PC-9 (cell line): ENCODE measurements around the gene PITPNB. TPM values are rescaled to one million over a fixed set of nuclear protein-coding genes. Genes with fewer than 3 reads are reported as not detected.

ENCODE experiments used
- BruUV-seq: library from RNA; stranded (reverse); fragments of 400-500 nt; replicated peaks from 2 replicates; lab custom pipeline; 2021; lab: Mats Ljungman, UMichigan
- CTCF ChIA-PET: fragments of 300-600 bp; sonication (Branson Sonifier 250); formaldehyde crosslinking; loops from one replicate; lab custom pipeline; 2022; ENCODE audit warnings: antibody characterized with exemption; lab: Charles Lee
- POLR2A ChIA-PET: fragments of 300-600 bp; sonication (Branson Sonifier 250); formaldehyde crosslinking; loops from one replicate; lab custom pipeline; 2022; ENCODE audit warnings: antibody characterized with exemption; ENCODE audit not compliant: unreplicated experiment; lab: Charles Lee
- DNase-seq, 2 experiments: peaks; one replicate each; pipeline versions ENCODE4 v3.0.0 to v3.0.0-alpha.2; 2015 to 2022; ENCODE audit warnings: mixed read lengths in 1 of 2
- H2AFZ ChIP-seq: fragments of 200-600 bp; sonication (generic); 2 replicates; pipeline ENCODE4 v1.8.1; 2017; ENCODE audit warnings: antibody characterized with exemption
- H3F3A ChIP-seq: fragments of 200-600 bp; sonication (generic); 2 replicates; pipeline ENCODE4 v1.8.1; 2017; ENCODE audit warnings: antibody characterized with exemption, mild to moderate bottlenecking, low read depth; ENCODE audit not compliant: insufficient read depth
- H3K27ac ChIP-seq: fragments of 200-600 bp; sonication (generic); 2 replicates; pipeline ENCODE4 v1.6.1; 2016; ENCODE audit warnings: mixed run types
- H3K27me3 ChIP-seq: fragments of 200-600 bp; sonication (generic); 2 replicates; pipeline ENCODE4 v1.6.1; 2016; ENCODE audit warnings: low read depth, mixed run types; ENCODE audit not compliant: insufficient read depth
- H3K36me3 ChIP-seq: fragments of 200-600 bp; sonication (generic); 2 replicates; pipeline ENCODE4 v1.6.1; 2016; ENCODE audit warnings: low read depth, mixed run types
- H3K4me1 ChIP-seq: fragments of 200-600 bp; sonication (generic); replicated peaks from 2 replicates; pipeline ENCODE4 v1.6.1; 2016; ENCODE audit warnings: mixed run types; ENCODE audit not compliant: insufficient read depth
- H3K4me2 ChIP-seq: fragments of 200-600 bp; sonication (generic); 2 replicates; pipeline ENCODE4 v1.6.1; 2017; ENCODE audit warnings: mixed run types
- H3K4me3 ChIP-seq: fragments of 200-600 bp; sonication (generic); 2 replicates; pipeline ENCODE4 v1.6.1; 2016; ENCODE audit warnings: mixed run types
- H3K79me2 ChIP-seq: fragments of 200-600 bp; sonication (generic); 2 replicates; pipeline ENCODE4 v1.6.1; 2017; ENCODE audit warnings: low read depth, mixed run types
- H3K9me2 ChIP-seq: fragments of 200-600 bp; sonication (generic); 2 replicates; pipeline ENCODE4 v1.8.1; 2017; ENCODE audit warnings: mild to moderate bottlenecking; ENCODE audit not compliant: insufficient read depth
- H3K9me3 ChIP-seq: fragments of 200-600 bp; sonication (generic); 2 replicates; pipeline ENCODE4 v1.8.1; 2016; ENCODE audit warnings: low read depth; ENCODE audit not compliant: insufficient read depth
- H4K20me1 ChIP-seq: fragments of 200-600 bp; sonication (generic); 2 replicates; pipeline ENCODE4 v1.8.1; 2017; ENCODE audit not compliant: insufficient read depth
- CTCF ChIP-seq: fragments of 200-600 bp; sonication (generic); conservative IDR thresholded peaks from 2 replicates; pipeline ENCODE4 v1.6.1; 2017; ENCODE audit warnings: mixed run types, antibody characterized with exemption, mild to moderate bottlenecking, moderate library complexity
- EZH2 ChIP-seq: fragments of 200-600 bp; sonication (generic); IDR thresholded peaks from 2 replicates; pipeline ENCODE4 v1.8.0; 2017; ENCODE audit warnings: antibody characterized with exemption, low read depth
- intact Hi-C: fragments of 100-400 bp; cut with micrococcal nuclease; formaldehyde crosslinking; loops from one replicate; pipeline ENCODE4 v1.10.0; 2022; ENCODE audit not compliant: unreplicated experiment
- total RNA-seq: library from RNA; stranded (reverse); gene quantifications from 2 replicates; pipeline ENCODE4 v1.2.3, GENCODE V29; 2021

PITPNB gene
- total RNA-seq, 1 experiment from 2014 or later = 49.6 TPM

GRCh38 chr22:27933186-27933983 is 14.3 kb upstream of the PITPNB start:
- Histone ChIP-seq H4K20me1 (no peaks in the 10 kb centered on the region), H3F3A (no peaks in the 10 kb centered on the region), H3K79me2 (no peaks in the 10 kb centered on the region), H3K36me3 (no peaks in the 10 kb centered on the region), H3K9me3 (no peaks in the 10 kb centered on the region), H3K27ac (no peak overlapping the region), H3K4me1 (no peaks in the 10 kb centered on the region), H3K4me3 (no peak overlapping the region), H3K9me2 (no peaks in the 10 kb centered on the region), H3K27me3 (no peaks in the 10 kb centered on the region), H2AFZ (no peak overlapping the region), H3K4me2 (no peak overlapping the region)
- intact Hi-C loops = no loop called here
- DNase-seq = no peak
- POLR2A ChIA-PET = interaction anchor here (0.7 kb wide), 1 partner anchor 62 kb away, joined by 7 read pairs; no protein-coding TSS in a partner anchor
- TF ChIP-seq CTCF = no peak
- TF ChIP-seq EZH2 = no peak
- no TSS peak for BruUV-seq
- CTCF ChIA-PET = no interaction called here

GRCh38 chr22:27930331-27931060 is 11.4 kb upstream of the PITPNB start:
- Histone ChIP-seq H3K36me3 (no peaks in the 10 kb centered on the region), H2AFZ (no peak overlapping the region), H3K4me2 (no peak overlapping the region), H3K79me2 (no peaks in the 10 kb centered on the region), H3K9me3 (no peaks in the 10 kb centered on the region), H3F3A (peaks cover 9% of the 10 kb centered on the region; the same call in 1 of the 2 replicates), H3K27me3 (no peaks in the 10 kb centered on the region), H3K4me3 (no peak overlapping the region), H3K27ac (no peak overlapping the region), H3K9me2 (no peaks in the 10 kb centered on the region), H3K4me1 (no peaks in the 10 kb centered on the region), H4K20me1 (no peaks in the 10 kb centered on the region)
- no TSS peak for BruUV-seq
- no peak for DNase-seq
- intact Hi-C loops = no loop called here
- ChIA-PET POLR2A (interaction anchor here (0.6 kb wide), 1 partner anchor 15 kb away, joined by 3 read pairs; no protein-coding TSS in a partner anchor), CTCF (no interaction called here)
- no peak for TF ChIP-seq EZH2
- TF ChIP-seq CTCF = no peak

GRCh38 chr22:27927608-27928007 is 8.6 kb upstream of the PITPNB start:
- no peak overlapping the region for H3K27ac ChIP-seq
- BruUV-seq = no TSS peak
- no peaks in the 10 kb centered on the region for H3K79me2 ChIP-seq
- POLR2A ChIA-PET = no interaction called here
- H3K9me3 ChIP-seq = no peaks in the 10 kb centered on the region
- H3K27me3 ChIP-seq = no peaks in the 10 kb centered on the region
- H3K9me2 ChIP-seq = no peaks in the 10 kb centered on the region
- CTCF ChIA-PET = interaction anchor here (0.6 kb wide), 1 partner anchor 81 kb away, joined by 5 read pairs; no protein-coding TSS in a partner anchor
- H3K4me3 ChIP-seq = no peak overlapping the region
- H2AFZ ChIP-seq = no peak overlapping the region
- no peaks in the 10 kb centered on the region for H4K20me1 ChIP-seq
- no peak for TF ChIP-seq CTCF
- intact Hi-C loops = no loop called here
- peaks cover 9% of the 10 kb centered on the region; the same call in 1 of the 2 replicates for H3F3A ChIP-seq
- no peak for DNase-seq
- H3K4me1 ChIP-seq = no peaks in the 10 kb centered on the region
- H3K4me2 ChIP-seq = no peak overlapping the region
- no peaks in the 10 kb centered on the region for H3K36me3 ChIP-seq
